NCI-H2196 treated with DMSO at 0.1 percent for 48 hours (cell line): ENCODE results near the gene LIPC.

Experiments used
- DNase-seq: peaks from one replicate; lab custom pipeline; 2025; ENCODE audit not compliant: unreplicated experiment; lab: John Stamatoyannopoulos, UW

LIPC gene

DNA sequence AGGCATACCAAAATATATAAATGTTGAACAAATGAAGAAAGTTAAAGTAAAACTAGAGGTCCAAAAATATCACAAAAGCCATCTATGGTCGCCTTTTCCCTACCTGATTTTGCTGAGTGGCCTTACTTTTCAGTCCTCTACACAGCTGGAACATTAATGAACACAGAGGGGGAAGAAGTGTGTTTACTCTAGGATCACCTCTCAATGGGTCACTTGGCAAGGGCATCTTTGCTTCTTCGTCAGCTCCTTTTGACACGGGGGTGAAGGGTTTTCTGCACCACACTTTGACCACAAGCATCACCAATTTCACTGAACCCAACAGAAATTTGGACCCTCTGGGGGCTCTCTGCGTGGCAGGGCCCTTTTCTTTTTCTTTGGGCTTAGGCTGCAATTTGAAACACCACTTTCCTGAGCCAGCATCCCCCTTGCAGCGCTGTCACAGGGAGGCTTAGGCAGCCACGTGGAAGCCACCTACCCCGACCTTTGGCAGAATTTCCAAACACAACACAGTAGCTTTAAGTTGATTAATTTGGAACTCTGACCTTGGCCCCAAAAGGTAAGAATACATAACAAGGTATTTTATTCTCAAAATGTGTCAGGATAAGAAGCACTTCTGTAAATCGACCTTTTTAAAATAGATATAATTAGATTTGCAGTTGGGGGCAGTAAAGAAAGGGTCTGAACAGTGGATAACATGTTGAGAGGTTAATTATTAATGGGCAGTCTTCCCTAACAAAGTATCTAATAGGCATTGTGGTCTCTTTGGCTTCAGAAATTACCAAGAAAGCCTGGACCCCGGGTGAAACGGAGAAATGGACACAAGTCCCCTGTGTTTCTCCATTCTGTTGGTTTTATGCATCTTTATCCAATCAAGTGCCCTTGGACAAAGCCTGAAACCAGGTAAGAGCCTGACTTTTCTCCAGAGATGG, at the start of gene LIPC:
LIPC (plus strand) TSS at position 771 of the 929 bp plus-strand sequence; CDS start at position 813, 42 bp downstream.
- DNase-seq = no peak

DNA sequence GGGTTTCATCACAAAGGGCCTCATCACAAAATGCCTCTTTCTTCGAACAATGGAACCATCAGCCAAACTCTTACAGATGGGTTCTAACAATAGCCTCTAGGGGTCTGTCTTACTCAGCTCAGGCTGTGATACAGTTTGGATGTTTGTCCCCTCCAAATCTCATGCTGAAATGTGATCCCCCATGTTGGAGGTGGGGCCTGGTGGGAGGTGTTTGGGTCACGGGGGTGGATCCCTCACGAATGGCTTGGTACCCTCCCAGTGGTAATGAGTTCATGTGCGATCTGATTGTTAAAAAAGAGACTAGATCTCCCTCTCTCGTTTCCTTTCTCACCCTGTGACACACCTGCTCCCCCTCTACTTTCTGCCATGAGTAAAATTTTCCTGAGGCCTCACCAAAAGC, 47.9 kb upstream of the LIPC start:
- no peak for DNase-seq

GRCh38 chr15:58384667-58385066, 47.1 kb upstream of the LIPC start:
- DNase-seq = no peak

- no peak for DNase-seq
Observed at GRCh38 chr15:58386081-58386480, 45.7 kb upstream of the LIPC start.

DNA sequence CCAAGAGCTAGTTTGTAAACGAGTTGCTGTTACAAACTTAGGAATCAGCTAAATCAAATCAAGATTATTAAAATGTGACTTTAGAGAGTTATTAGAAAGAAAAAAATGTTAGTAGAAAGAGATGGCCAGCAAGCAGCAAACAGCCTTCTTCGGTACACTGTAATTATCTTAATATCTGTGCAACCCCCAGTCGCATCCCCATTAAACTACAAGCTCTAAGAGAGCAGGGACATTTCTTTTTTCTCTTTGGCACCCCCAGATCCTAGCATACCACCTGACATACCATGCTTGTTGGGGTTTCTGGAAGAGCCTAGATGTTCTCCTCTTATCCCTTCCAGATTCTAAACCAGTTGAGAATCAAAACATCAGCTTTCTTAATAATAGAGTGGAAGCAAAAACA, 45.1 kb upstream of the LIPC start:
- DNase-seq = no peak

DNA sequence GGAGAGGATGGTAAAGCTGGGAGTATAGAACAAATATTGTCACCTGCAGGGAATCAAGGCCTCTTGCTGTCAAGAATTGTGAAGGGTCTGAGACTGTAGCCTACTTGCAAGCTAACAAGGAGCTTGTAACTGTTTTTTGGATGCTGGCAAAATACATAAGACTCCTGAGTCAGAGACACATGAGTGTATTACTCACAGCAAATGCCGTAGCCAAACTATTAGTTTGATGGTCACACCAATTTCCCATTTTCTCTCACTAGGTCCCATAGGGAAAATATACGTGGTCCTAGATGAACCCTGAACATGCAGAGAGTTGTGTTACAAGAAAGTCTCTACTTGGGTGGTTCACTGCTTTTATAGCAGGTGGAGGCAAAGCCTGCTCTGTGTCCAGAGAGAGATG, 44.7 kb upstream of the LIPC start:
- DNase-seq = no peak

- DNase-seq = no peak
Observed at GRCh38 chr15:58388211-58388610, 43.6 kb upstream of the LIPC start.

DNA sequence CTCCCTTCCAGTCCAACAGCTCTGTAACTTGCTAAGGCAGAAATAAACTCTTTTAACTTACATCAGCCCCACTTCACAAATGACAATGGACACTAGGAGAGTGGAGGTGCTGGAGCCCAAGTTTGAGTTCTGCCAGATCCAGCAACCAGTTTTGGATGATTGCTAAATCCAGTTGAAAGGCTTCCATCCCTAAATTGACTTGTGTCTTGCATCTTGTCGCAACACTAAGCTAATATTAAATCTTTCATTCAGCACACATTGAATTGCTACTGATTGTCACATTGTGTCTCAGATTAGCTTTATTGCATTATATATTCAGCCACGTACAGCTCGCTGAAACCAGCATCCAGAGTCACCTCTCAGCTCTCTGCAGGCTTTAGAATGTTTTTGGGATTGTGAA, 41.7 kb upstream of the LIPC start:
- DNase-seq = no peak

GRCh38 chr15:58390655-58391054, 41.1 kb upstream of the LIPC start:
- no peak for DNase-seq

DNA sequence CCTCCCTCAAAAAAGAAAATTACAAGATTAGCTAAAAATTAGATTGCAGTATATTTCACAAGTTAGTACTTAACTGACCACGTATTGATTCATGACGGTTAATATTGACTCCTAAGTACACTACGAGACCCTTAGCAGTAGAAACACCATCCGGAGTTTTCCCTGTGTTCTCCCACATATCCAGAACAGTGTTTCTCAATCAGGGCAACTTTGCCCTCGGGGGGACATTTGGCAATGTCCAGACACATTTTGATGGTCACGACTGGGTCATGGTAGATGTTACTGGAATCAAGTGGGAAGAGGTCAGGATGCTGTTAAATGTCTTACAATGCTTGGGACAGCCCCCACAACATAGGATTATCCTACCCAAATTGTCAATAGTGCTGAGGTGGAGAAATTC, 40.7 kb upstream of the LIPC start:
- DNase-seq = no peak

GRCh38 chr15:58392141-58392540, 39.6 kb upstream of the LIPC start:
- DNase-seq = no peak

DNA sequence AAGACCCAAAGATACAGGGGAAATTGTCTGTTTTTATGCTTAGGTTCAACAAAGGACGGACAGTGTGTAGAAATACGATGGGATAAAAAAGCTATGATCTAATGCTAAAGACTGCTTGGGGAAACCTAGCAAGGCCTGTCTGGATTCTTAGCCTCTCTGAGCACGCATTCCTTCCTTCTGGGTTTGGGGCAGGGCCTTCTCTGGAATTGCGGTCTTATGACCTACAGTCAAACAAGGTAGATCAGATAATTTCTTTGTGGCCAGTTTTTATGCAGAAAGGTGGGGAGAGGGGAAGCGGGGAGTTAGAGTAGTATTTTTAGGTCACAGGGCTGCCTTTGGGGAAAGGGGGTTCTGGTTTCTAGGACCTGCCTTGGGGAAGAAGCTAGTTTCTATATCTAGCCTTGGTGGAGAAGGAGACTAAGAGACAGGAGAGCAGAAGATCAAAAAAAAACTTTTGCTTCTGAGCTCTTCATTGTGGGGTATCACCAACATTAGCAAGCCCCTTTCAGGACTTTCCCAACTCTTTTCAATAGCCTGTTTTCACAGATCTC, 39.1 kb upstream of the LIPC start:
- no peak for DNase-seq

DNA sequence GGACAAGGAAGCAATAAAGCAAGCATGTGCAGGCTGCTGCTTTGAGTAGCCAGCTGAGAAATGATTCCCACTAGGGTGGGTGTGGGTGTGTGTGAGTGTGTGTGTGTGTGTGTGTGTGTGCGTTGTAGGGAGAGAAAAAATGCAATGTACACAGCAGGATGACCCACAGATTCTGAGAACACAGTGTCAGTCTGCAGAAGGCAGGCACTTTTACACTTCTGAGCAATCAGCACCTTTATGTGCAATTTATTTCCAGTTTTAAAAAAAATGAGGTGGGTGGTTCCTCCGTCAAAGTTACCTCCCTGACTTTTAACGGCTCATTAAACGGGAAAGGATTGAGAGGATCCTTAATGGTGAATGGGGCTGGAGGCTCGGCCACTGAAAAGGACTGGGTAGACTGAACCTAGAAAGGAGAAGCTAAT, 38.5 kb upstream of the LIPC start:
- DNase-seq = no peak

DNA sequence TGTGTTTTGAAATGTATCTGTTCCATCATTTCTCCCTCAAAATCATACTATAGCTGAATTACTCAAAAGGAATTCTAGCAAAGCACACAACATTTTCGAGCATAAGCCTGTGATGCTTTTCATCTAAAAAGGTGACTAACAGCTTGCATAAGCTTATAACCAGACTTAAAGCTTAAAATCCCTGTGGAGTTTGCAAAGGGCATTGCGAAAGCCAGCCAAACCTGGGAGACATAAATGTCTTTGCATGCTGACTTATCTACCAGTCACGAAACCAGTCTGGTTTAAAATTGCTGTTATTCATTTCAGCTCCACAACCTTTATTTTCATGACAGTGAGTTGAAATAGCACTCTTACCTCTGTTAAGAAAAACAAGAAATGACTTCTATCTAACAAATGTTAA, 35.6 kb upstream of the LIPC start:
- DNase-seq = no peak

DNA sequence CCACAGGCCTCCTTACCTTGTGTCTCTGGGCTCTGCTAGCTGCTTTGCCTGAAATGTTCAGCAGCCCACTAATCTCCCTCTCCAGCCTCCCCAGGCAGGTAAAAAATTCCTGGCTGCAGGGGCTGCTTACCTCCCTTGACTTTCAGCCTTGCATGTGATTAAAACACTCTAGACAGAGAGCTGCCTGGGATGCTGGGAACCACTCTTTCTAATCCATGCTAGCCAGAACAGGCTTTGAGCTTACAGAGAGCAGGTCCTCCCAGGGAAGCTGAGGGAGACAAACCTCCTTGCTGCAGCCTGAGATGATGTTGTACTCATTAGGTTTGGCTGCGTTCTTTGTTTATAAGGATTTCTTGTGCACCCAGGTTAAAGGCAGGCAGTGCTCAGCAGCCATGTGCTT, 33.7 kb upstream of the LIPC start:
- no peak for DNase-seq

- no peak for DNase-seq
Observed at GRCh38 chr15:58398643-58399042, 33.1 kb upstream of the LIPC start.

- no peak for DNase-seq
Observed at GRCh38 chr15:58399739-58400138, 32.1 kb upstream of the LIPC start.

DNA sequence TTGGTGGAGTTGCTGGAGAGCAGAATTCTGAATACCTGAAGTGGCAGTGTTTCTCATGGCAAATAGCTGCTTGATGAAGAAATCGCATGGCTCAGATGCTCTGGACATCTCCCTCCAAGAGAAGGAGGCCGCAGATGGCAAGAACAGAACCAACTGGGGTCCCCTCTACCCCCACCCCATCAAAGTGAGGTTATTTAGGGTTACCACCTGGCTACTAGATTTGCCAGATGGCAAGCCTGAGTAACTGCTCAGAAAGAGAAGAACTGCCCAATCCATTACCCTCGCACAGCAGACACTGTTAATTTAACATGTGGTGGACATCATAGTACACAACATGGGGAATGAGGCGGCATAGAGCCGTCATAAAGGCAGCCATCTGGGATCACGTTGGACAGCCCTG, 30.5 kb upstream of the LIPC start:
- DNase-seq = no peak

DNA sequence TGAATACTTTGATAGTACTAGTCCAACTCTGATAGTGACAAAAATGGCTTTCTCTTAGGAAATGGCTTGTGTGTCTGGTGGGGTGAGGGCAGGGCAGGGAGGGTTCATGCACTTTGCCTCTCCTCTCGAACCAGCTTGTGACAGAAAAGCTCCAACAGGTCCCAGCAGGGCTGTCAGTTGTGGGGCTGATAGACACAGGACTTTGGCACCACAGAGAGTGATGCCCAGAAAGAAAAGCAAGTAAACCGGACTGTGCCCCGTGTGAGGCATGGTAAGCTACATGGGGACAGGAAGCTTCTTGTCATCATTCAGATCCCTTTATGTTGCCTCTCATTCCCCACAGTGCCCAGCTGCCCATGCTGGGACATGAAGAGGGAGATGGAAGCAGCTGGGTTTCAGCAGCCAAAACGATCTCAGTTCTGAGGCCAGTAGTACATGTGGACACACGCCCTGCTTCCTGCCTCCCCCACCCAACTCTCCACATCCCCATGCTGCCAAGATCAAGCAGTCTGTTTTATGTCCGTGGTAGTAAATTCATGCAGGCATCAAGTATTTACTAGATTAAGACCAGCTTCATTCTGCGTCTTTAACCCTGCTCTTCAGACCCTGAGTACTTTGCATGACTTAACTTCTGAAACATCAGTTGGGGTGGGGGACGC, 29.7 kb upstream of the LIPC start:
- DNase-seq = no peak

DNA sequence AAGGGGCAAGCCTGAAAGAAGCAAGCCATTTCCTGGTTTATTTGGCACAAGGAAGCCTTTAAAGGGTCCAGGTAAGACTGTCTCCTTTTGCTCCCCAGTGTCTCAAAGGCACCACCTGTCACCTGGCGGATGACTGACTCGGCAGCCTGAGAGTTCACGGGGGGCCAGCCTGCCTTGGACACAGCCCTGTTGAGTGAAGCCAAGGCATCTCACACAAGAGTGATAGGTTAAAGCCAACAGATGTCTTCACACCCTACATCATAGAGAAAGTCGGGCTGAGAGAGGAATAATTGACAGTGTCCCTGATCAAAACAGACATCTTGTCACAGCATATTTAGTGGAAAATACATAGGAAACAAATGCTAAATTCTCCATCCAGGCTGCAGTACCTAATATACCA, 28.2 kb upstream of the LIPC start:
- no peak for DNase-seq

DNA sequence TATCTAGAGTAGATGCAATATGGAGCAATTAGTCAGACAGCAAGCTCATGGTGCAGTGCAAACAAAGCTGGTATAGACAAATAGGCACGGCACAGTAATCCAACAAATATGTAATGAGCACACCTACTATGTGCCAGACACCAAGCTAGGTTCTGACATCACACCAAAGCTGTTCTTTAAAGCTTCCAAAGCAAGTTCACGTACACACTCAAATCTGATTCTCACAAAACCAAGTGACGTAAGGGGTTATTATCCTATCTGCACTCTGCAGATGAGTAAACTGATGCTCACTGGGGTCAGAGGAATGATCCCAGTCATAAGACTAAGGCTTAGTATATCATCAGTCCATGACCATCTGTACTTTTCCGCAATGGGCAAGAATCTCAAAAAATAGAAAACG, 27.8 kb upstream of the LIPC start:
- no peak for DNase-seq

DNA sequence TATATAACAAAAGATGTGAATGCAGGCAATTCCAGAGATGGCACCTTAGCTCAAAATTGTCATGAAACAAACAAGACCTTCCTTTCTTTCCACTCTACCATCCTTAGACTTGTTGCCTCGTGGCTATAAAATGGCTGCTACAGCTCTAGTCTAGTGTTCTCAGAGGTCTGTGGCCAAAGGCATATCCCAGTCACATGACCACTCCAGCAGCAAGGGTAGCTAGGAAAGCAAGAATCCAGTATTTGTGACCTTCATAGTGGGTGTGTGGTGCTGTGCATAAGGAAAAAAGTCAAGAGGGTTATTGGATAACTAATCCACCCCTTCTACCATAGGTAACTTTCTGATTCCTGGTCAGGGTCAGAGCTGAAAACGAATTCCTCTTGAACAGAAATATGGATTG, 27.1 kb upstream of the LIPC start:
- no peak for DNase-seq
